Memory B cell (primary cell): ENCODE measurements around the gene UNC119B.
A peak's percentile ranks its signal among the peaks of the same experiment; 100 is the strongest.
"Not testable (repeated sequence)": the region's sequence is repeated elsewhere in the genome, so short reads cannot be mapped to it uniquely, and the experiment has no call there.

Source experiments
- ATAC-seq: fragments of 150-1000 bp; cut with Tn5 transposase; 2 replicates; pipeline ENCODE4 v1.10.0; 2021; ENCODE audit warnings: low read depth, mild to moderate bottlenecking, moderate library complexity
- DNase-seq, 2 donors: peaks; one replicate each; pipeline ENCODE4 v3.0.0; 2022; ENCODE audit warnings: low spot score in 2 of 2
- H3K27ac Mint-ChIP-seq: one replicate; pipeline ENCODE4 v1.8.0; 2022; ENCODE audit warnings: mild to moderate bottlenecking, moderate library complexity, mixed read lengths
- H3K27me3 Mint-ChIP-seq: one replicate; pipeline ENCODE4 v1.8.0; 2022; ENCODE audit warnings: mixed read lengths
- H3K36me3 Mint-ChIP-seq: one replicate; pipeline ENCODE4 v1.8.0; 2022; ENCODE audit warnings: mild to moderate bottlenecking, mixed read lengths
- H3K4me1 Mint-ChIP-seq: one replicate; pipeline ENCODE4 v1.8.0; 2022; ENCODE audit warnings: mixed read lengths
- H3K4me3 Mint-ChIP-seq: one replicate; pipeline ENCODE4 v1.8.0; 2022; ENCODE audit warnings: mild to moderate bottlenecking, moderate library complexity, mixed read lengths
- H3K9me3 Mint-ChIP-seq: one replicate; pipeline ENCODE4 v1.8.0; 2022; ENCODE audit warnings: mixed read lengths

The UNC119B gene

GRCh38 chr12:120719496-120720233 is 9.4 kb downstream of the UNC119B start:
- Mint-ChIP-seq H3K36me3 (peaks cover 29% of the 10 kb centered on the region), H3K9me3 (no peaks in the 10 kb centered on the region), H3K4me1 (peaks cover 14% of the 10 kb centered on the region), H3K27ac (no peak overlapping the region), H3K4me3 (no peak overlapping the region), H3K27me3 (no peaks in the 10 kb centered on the region)
- DNase-seq (no peak), ATAC-seq (no peak)

GRCh38 chr12:120720234-120720986 is 10.2 kb downstream of the UNC119B start:
- Mint-ChIP-seq H3K4me1 (peaks cover 18% of the 10 kb centered on the region), H3K4me3 (no peak overlapping the region), H3K27ac (no peak overlapping the region), H3K9me3 (no peaks in the 10 kb centered on the region), H3K36me3 (peaks cover 29% of the 10 kb centered on the region), H3K27me3 (no peaks in the 10 kb centered on the region)
- DNase-seq (no peak), ATAC-seq (no peak)

- H3K4me1 Mint-ChIP-seq: peaks cover 22% of the 10 kb centered on the region
- DNase-seq: no peak
- H3K27ac Mint-ChIP-seq: no peak overlapping the region
- H3K4me3 Mint-ChIP-seq: no peak overlapping the region
- peaks cover 26% of the 10 kb centered on the region for H3K36me3 Mint-ChIP-seq
- no peak for ATAC-seq
- no peaks in the 10 kb centered on the region for H3K9me3 Mint-ChIP-seq
- no peaks in the 10 kb centered on the region for H3K27me3 Mint-ChIP-seq
These were observed 10.9 kb downstream of the UNC119B start for GRCh38 chr12:120720987-120721801.

GRCh38 chr12:120721866-120722265 is 11.6 kb downstream of the UNC119B start:
- H3K27me3 Mint-ChIP-seq: no peaks in the 10 kb centered on the region
- DNase-seq (no peak), ATAC-seq (peak; percentile 51)
- H3K9me3 Mint-ChIP-seq: no peaks in the 10 kb centered on the region
- peaks cover 24% of the 10 kb centered on the region for H3K4me1 Mint-ChIP-seq
- peaks cover 20% of the 10 kb centered on the region for H3K36me3 Mint-ChIP-seq
- no peak overlapping the region for H3K4me3 Mint-ChIP-seq
- H3K27ac Mint-ChIP-seq: no peak overlapping the region

GRCh38 chr12:120722784-120723183 is 12.5 kb downstream of the UNC119B start:
- peaks cover 24% of the 10 kb centered on the region for H3K4me1 Mint-ChIP-seq
- no peak overlapping the region for H3K4me3 Mint-ChIP-seq
- peaks cover 20% of the 10 kb centered on the region for H3K36me3 Mint-ChIP-seq
- no peaks in the 10 kb centered on the region for H3K9me3 Mint-ChIP-seq
- no peak overlapping the region for H3K27ac Mint-ChIP-seq
- H3K27me3 Mint-ChIP-seq: no peaks in the 10 kb centered on the region
- DNase-seq: no peak
- no peak for ATAC-seq

- Mint-ChIP-seq H3K27ac (peak overlapping the region; percentile 28), H3K36me3 (peaks cover 15% of the 10 kb centered on the region)
These were observed 14.5 kb downstream of the UNC119B start for GRCh38 chr12:120724720-120725119.

GRCh38 chr12:120725151-120725658 is 14.9 kb downstream of the UNC119B start:
- H3K36me3 Mint-ChIP-seq: peaks cover 16% of the 10 kb centered on the region
- DNase-seq: no peak
- H3K27me3 Mint-ChIP-seq: no peaks in the 10 kb centered on the region
- H3K4me3 Mint-ChIP-seq: peak overlapping the region; percentile 94
- H3K27ac Mint-ChIP-seq: peak overlapping the region; percentile 28
- H3K9me3 Mint-ChIP-seq: no peaks in the 10 kb centered on the region
- ATAC-seq: no peak
- H3K4me1 Mint-ChIP-seq: peaks cover 24% of the 10 kb centered on the region

More at GRCh38 chr12:120724720-120725119, 14.5 kb downstream of the UNC119B start:
- no peak for DNase-seq
- Mint-ChIP-seq H3K9me3 (no peaks in the 10 kb centered on the region), H3K4me3 (peak overlapping the region; percentile 94), H3K4me1 (peaks cover 24% of the 10 kb centered on the region), H3K27me3 (no peaks in the 10 kb centered on the region)
- ATAC-seq: no peak

- ATAC-seq (peak; percentile 95), DNase-seq (peak; percentile 83 to 85)
- Mint-ChIP-seq H3K36me3 (peaks cover 17% of the 10 kb centered on the region), H3K9me3 (no peaks in the 10 kb centered on the region), H3K27me3 (no peaks in the 10 kb centered on the region), H3K4me1 (peaks cover 24% of the 10 kb centered on the region), H3K27ac (peak within 1 kb of the TSS; percentile 80), H3K4me3 (peak within 1 kb of the TSS; percentile 94)
These were observed 15.6 kb downstream of the UNC119B start, which contains the start of gene ACADS for GRCh38 chr12:120725659-120726509. Gene ACADS (plus strand): TSS chr12:120725826. CDS start chr12:120725886, 60 bp downstream.

- Mint-ChIP-seq H3K9me3 (no peaks in the 10 kb centered on the region), H3K36me3 (peaks cover 15% of the 10 kb centered on the region), H3K27ac (peak overlapping the region; percentile 80), H3K4me3 (peak overlapping the region; percentile 94), H3K27me3 (no peaks in the 10 kb centered on the region), H3K4me1 (peaks cover 22% of the 10 kb centered on the region)
- no peak for ATAC-seq
- no peak for DNase-seq
These were observed 16.2 kb downstream of the UNC119B start for GRCh38 chr12:120726510-120726793.

GRCh38 chr12:120726961-120727360 is 16.7 kb downstream of the UNC119B start:
- Mint-ChIP-seq H3K27ac (no peak overlapping the region), H3K9me3 (no peaks in the 10 kb centered on the region), H3K4me1 (peaks cover 17% of the 10 kb centered on the region), H3K36me3 (peaks cover 13% of the 10 kb centered on the region), H3K4me3 (peak overlapping the region; percentile 21), H3K27me3 (no peaks in the 10 kb centered on the region)
- no peak for ATAC-seq
- no peak for DNase-seq

- ATAC-seq, H3K4me3 Mint-ChIP-seq, H3K4me1 Mint-ChIP-seq, H3K27ac Mint-ChIP-seq, H3K27me3 Mint-ChIP-seq, H3K9me3 Mint-ChIP-seq, DNase-seq: not testable (repeated sequence)
- peaks cover 20% of the 10 kb centered on the region for H3K36me3 Mint-ChIP-seq
These were observed 21.9 kb downstream of the UNC119B start for GRCh38 chr12:120732198-120732597.

- peaks cover 18% of the 10 kb centered on the region for H3K36me3 Mint-ChIP-seq
- H3K27me3 Mint-ChIP-seq: no peaks in the 10 kb centered on the region
- no peak overlapping the region for H3K4me3 Mint-ChIP-seq
These were observed 23.3 kb downstream of the UNC119B start for GRCh38 chr12:120733574-120733973.

GRCh38 chr12:120734210-120734609 is 24.0 kb downstream of the UNC119B start:
- no peaks in the 10 kb centered on the region for H3K4me1 Mint-ChIP-seq
- no peak overlapping the region for H3K4me3 Mint-ChIP-seq
- no peaks in the 10 kb centered on the region for H3K9me3 Mint-ChIP-seq
- ATAC-seq (no peak), DNase-seq (no peak)
- H3K27ac Mint-ChIP-seq: no peak overlapping the region
- H3K27me3 Mint-ChIP-seq: no peaks in the 10 kb centered on the region
- peaks cover 18% of the 10 kb centered on the region for H3K36me3 Mint-ChIP-seq

More at GRCh38 chr12:120733574-120733973, 23.3 kb downstream of the UNC119B start:
- H3K9me3 Mint-ChIP-seq: no peaks in the 10 kb centered on the region
- ATAC-seq: no peak
- no peak for DNase-seq
- H3K4me1 Mint-ChIP-seq: no peaks in the 10 kb centered on the region
- no peak overlapping the region for H3K27ac Mint-ChIP-seq
